Body of pancreas (tissue), 4 donors: Measurements from ENCODE around the gene HTR2B.

Experiments used
- CTCF ChIP-seq, 7 experiments: fragments of 450-650 bp in 4 of 7; fragments of 200-600 bp in 3 of 7; sonication (generic) in 3 of 7; IDR thresholded peaks; one replicate each; pipeline ENCODE4 v1.5.1; 2016 to 2019; ENCODE audit warnings: antibody characterized with exemption in 7 of 7
- POLR2A ChIP-seq, 3 donors: fragments of 450-650 bp; IDR thresholded peaks; one replicate each; pipeline ENCODE4 v1.6.1; 2016; ENCODE audit warnings: antibody characterized with exemption in 3 of 3, mild to moderate bottlenecking in 2 of 3

GRCh38 chr2:231093933-231094332 lies 30.9 kb downstream of the HTR2B start:
- no peak for TF ChIP-seq POLR2A (IDR thresholded peaks at IDR 0.05)
- TF ChIP-seq CTCF (IDR thresholded peaks at IDR 0.05) = no peak
